HEK293 (cell line): ENCODE data around the gene TSPAN10.

Experiments used
- YY1 ChIP-seq: fragments of 450-650 bp; formaldehyde crosslinking; IDR thresholded peaks from 2 replicates; pipeline ENCODE4 v1.5.1; 2018; ENCODE audit warnings: missing biosample characterization, missing genetic modification characterization
- ZNF146 ChIP-seq: fragments of 450-650 bp; formaldehyde crosslinking; IDR thresholded peaks from 2 replicates; pipeline ENCODE4 v1.5.1; 2016; ENCODE audit warnings: missing biosample characterization, missing genetic modification characterization

GRCh38 chr17:81690549-81690948, 53.6 kb downstream of the TSPAN10 start:
- TF ChIP-seq ZNF146 (no peak), YY1 (no peak)
